GM10266 (cell line): ENCODE measurements around the gene STK24.

Experiments
- DNase-seq: peaks from one replicate; pipeline ENCODE4 v3.0.0; 2012; ENCODE audit errors: extremely low spot score
- CTCF ChIP-seq: IDR thresholded peaks from 2 replicates; pipeline ENCODE4 v1.5.1; 2012; ENCODE audit warnings: mild to moderate bottlenecking, low read depth; ENCODE audit not compliant: control insufficient read depth, insufficient read depth; ENCODE audit errors: missing control alignments

Gene STK24

DNA sequence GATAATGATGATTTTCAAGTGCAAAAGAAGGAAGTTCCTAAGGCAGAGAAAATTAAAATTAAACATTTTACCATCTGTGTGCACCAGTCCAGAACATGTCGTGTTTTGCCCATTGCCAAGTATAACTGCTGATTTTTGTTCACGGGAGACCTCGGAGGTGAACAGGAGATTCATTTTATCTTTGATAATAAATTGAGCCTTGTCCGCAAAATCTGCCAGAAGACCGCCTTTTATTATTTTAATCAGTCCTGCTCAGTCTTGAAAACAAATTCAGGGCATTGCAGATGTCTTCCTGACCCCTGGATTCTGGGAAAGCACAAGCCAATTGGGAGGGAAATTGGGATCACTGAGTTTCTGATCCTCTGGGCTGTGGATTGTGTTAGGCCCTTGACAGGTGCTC lies 165.9 kb downstream of the STK24 start:
- no peak for TF ChIP-seq CTCF

DNA sequence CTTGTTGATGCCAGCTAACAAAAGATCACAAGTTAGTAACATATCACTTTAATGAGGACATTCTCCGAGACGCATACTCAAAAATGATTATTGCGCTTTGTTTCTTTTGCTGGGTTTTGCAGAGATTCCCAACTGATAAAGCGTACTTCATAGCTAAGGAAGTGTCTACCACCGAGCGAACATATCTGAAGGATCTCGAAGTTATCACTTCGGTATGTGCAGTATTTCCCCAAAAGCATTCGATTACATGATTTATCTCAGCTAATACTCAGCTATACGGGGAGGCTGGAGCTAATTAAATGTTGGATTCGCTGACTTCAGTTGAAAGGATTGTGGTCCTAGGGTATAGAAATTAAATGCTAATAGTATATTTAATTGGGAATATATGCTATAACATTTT lies 166.3 kb downstream of the STK24 start:
- no peak for DNase-seq
- no peak for TF ChIP-seq CTCF

More for the DNA sequence above, 165.9 kb downstream of the STK24 start:
- no peak for DNase-seq

DNA sequence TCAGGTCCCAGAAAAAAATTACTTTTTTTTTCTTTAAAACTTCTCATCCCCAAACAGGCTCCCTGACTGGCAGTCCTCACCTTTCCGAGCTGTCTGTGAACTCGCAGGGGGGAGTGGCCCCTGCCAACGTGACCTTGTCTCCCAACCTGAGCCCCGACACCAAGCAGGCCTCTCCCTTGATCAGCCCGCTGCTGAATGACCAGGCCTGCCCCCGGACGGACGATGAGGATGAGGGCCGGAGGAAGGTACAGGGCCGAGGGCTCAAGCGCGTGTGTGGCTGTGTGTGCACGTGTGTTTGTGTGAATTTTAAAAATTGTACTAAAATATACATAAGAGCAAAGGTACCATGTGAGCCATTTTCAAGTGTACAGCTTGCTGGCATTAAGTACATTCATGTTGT lies 167.6 kb downstream of the STK24 start:
- DNase-seq, result no peak
- TF ChIP-seq CTCF, result no peak

GRCh38 chr13:98407575-98407974 lies 169.3 kb downstream of the STK24 start:
- no peak for TF ChIP-seq CTCF
- DNase-seq, result no peak

DNA sequence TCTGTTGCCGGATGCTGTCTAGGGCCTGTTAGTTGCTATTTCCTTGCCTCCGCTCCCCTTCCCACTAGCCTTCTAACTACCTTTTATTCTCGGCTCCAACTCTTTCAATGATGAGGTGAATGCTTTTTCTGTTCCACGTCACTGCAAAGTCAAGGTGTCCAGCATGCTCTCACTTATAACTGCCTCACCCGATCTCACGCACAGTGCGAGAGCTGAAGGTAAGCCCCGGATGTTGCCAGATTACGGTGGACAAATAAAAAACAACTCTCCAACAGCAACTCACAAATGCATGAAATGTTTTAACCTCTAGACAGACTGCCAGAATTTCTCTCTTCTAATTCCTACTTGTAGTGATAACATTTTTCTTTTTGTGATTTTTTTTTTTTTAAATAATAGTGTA lies 169.9 kb downstream of the STK24 start:
- no peak for DNase-seq
- no peak for TF ChIP-seq CTCF

- DNase-seq, result no peak
Observed at GRCh38 chr13:98406427-98406826, 170.5 kb downstream of the STK24 start.

More at GRCh38 chr13:98406427-98406826, 170.5 kb downstream of the STK24 start:
- TF ChIP-seq CTCF, result no peak
